ENCODE data around the gene FFAR1.

- TF ChIP-seq POLR2A (IDR thresholded peaks at IDR 0.05) (no peak), CTCF (IDR thresholded peaks at IDR 0.05 in 8 of 11, conservative IDR thresholded peaks at IDR 0.05 in 3 of 11) (no peak)
Measured at GRCh38 chr19:35345671-35346111, 2.0 kb upstream of the FFAR1 start.

Measured in spleen (tissue), 7 donors.